Measurements from ENCODE around the gene TRMO.

GRCh38 chr9:97907046-97907445, 15.3 kb downstream of the TRMO start:
- TF ChIP-seq, protein P1, sequence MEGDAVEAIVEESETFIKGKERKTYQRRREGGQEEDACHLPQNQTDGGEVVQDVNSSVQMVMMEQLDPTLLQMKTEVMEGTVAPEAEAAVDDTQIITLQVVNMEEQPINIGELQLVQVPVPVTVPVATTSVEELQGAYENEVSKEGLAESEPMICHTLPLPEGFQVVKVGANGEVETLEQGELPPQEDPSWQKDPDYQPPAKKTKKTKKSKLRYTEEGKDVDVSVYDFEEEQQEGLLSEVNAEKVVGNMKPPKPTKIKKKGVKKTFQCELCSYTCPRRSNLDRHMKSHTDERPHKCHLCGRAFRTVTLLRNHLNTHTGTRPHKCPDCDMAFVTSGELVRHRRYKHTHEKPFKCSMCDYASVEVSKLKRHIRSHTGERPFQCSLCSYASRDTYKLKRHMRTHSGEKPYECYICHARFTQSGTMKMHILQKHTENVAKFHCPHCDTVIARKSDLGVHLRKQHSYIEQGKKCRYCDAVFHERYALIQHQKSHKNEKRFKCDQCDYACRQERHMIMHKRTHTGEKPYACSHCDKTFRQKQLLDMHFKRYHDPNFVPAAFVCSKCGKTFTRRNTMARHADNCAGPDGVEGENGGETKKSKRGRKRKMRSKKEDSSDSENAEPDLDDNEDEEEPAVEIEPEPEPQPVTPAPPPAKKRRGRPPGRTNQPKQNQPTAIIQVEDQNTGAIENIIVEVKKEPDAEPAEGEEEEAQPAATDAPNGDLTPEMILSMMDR (IDR thresholded peaks at IDR 0.05; ENCODE audit: low read length), result no peak
- TF ChIP-seq EZH2 (optimal IDR thresholded peaks at IDR 0.05; ENCODE audit: low read depth, low read length) (no peak), EZH2phosphoT487 (IDR thresholded peaks at IDR 0.05; ENCODE audit: low read length) (no peak)

All from MM.1S (cell line).